ENCODE measurements around the gene TTC9B. TPM values are rescaled to one million over a fixed set of nuclear protein-coding genes. Genes with fewer than 3 reads are reported as not detected.

The TTC9B gene
- total RNA-seq, result not detected in 2 replicates

GRCh38 chr19:40217934-40218890 is at the start of gene TTC9B:
TTC9B (minus strand) TSS chr19:40218384; CDS start chr19:40218381, 3 bp downstream.
- intact Hi-C loops (cut with micrococcal nuclease), result no loop called here
- H3K27me3 Mint-ChIP-seq, result peaks cover 35% of the 10 kb centered on the region

GRCh38 chr19:40267601-40267997 is 49.4 kb upstream of the TTC9B start:
- H3K4me1 Mint-ChIP-seq, result peaks cover 17% of the 10 kb centered on the region
- intact Hi-C loops (cut with micrococcal nuclease), result no loop called here
- no peak for DNase-seq
- H3K27me3 Mint-ChIP-seq, result no peaks in the 10 kb centered on the region
- no peaks in the 10 kb centered on the region for H3K9me3 Mint-ChIP-seq
- H3K36me3 Mint-ChIP-seq (ENCODE audit: low read depth), result peaks cover 25% of the 10 kb centered on the region
- H3K4me3 Mint-ChIP-seq, result no peak overlapping the region
- no peak overlapping the region for H3K27ac Mint-ChIP-seq

More at GRCh38 chr19:40217934-40218890, at the start of gene TTC9B:
- peak within 1 kb of the TSS; percentile 26 for H3K4me3 Mint-ChIP-seq
- peaks cover 8% of the 10 kb centered on the region for H3K4me1 Mint-ChIP-seq
- peaks cover 4% of the 10 kb centered on the region for H3K9me3 Mint-ChIP-seq
- H3K27ac Mint-ChIP-seq, result no peak within 1 kb of the TSS
- DNase-seq, result peak; percentile 89
- no peaks in the 10 kb centered on the region for H3K36me3 Mint-ChIP-seq (ENCODE audit: low read depth)

- intact Hi-C loops (cut with micrococcal nuclease), result no loop called here
- Mint-ChIP-seq H3K36me3 (ENCODE audit: low read depth) (peaks cover 28% of the 10 kb centered on the region), H3K4me1 (peaks cover 17% of the 10 kb centered on the region), H3K4me3 (no peak overlapping the region), H3K27me3 (no peaks in the 10 kb centered on the region), H3K27ac (no peak overlapping the region), H3K9me3 (no peaks in the 10 kb centered on the region)
- DNase-seq, result no peak
These were observed 48.9 kb upstream of the TTC9B start for GRCh38 chr19:40266912-40267600.

- Mint-ChIP-seq H3K4me3 (no peak overlapping the region), H3K36me3 (ENCODE audit: low read depth) (peaks cover 32% of the 10 kb centered on the region), H3K27me3 (no peaks in the 10 kb centered on the region), H3K4me1 (peaks cover 15% of the 10 kb centered on the region), H3K9me3 (no peaks in the 10 kb centered on the region), H3K27ac (no peak overlapping the region)
- no peak for DNase-seq
- intact Hi-C loops (cut with micrococcal nuclease), result no loop called here
These were observed 47.9 kb upstream of the TTC9B start for GRCh38 chr19:40266119-40266518.

GRCh38 chr19:40265763-40266099 is 47.5 kb upstream of the TTC9B start:
- no peak for DNase-seq
- peaks cover 15% of the 10 kb centered on the region for H3K4me1 Mint-ChIP-seq
- no peaks in the 10 kb centered on the region for H3K9me3 Mint-ChIP-seq
- H3K36me3 Mint-ChIP-seq (ENCODE audit: low read depth), result peaks cover 32% of the 10 kb centered on the region
- intact Hi-C loops (cut with micrococcal nuclease), result no loop called here
- H3K27ac Mint-ChIP-seq, result no peak overlapping the region
- H3K4me3 Mint-ChIP-seq, result no peak overlapping the region
- H3K27me3 Mint-ChIP-seq, result no peaks in the 10 kb centered on the region

GRCh38 chr19:40265055-40265762 is 47.0 kb upstream of the TTC9B start:
- no peak for DNase-seq
- Mint-ChIP-seq H3K4me1 (peaks cover 15% of the 10 kb centered on the region), H3K27ac (no peak overlapping the region), H3K27me3 (no peaks in the 10 kb centered on the region), H3K4me3 (no peak overlapping the region), H3K9me3 (no peaks in the 10 kb centered on the region), H3K36me3 (ENCODE audit: low read depth) (peaks cover 34% of the 10 kb centered on the region)
- intact Hi-C loops (cut with micrococcal nuclease), result no loop called here

GRCh38 chr19:40264314-40265054 is 46.3 kb upstream of the TTC9B start:
- intact Hi-C loops (cut with micrococcal nuclease), result no loop called here
- H3K9me3 Mint-ChIP-seq, result no peaks in the 10 kb centered on the region

GRCh38 chr19:40263440-40264313 is 45.5 kb upstream of the TTC9B start:
- no peaks in the 10 kb centered on the region for H3K9me3 Mint-ChIP-seq
- intact Hi-C loops (cut with micrococcal nuclease), result no loop called here
- H3K36me3 Mint-ChIP-seq (ENCODE audit: low read depth), result peaks cover 34% of the 10 kb centered on the region
- no peak overlapping the region for H3K4me3 Mint-ChIP-seq
- peaks cover 7% of the 10 kb centered on the region for H3K4me1 Mint-ChIP-seq
- H3K27me3 Mint-ChIP-seq, result no peaks in the 10 kb centered on the region
- no peak overlapping the region for H3K27ac Mint-ChIP-seq
- DNase-seq, result no peak

More at GRCh38 chr19:40264314-40265054, 46.3 kb upstream of the TTC9B start:
- Mint-ChIP-seq H3K36me3 (ENCODE audit: low read depth) (peaks cover 36% of the 10 kb centered on the region), H3K4me3 (no peak overlapping the region), H3K4me1 (peaks cover 12% of the 10 kb centered on the region), H3K27ac (no peak overlapping the region), H3K27me3 (no peaks in the 10 kb centered on the region)
- no peak for DNase-seq

GRCh38 chr19:40262422-40262821 is 44.2 kb upstream of the TTC9B start:
- intact Hi-C loops (cut with micrococcal nuclease), result no loop called here
- Mint-ChIP-seq H3K27me3 (no peaks in the 10 kb centered on the region), H3K36me3 (ENCODE audit: low read depth) (peaks cover 34% of the 10 kb centered on the region), H3K9me3 (no peaks in the 10 kb centered on the region), H3K4me1 (peaks cover 5% of the 10 kb centered on the region), H3K27ac (no peak overlapping the region), H3K4me3 (no peak overlapping the region)
- DNase-seq, result no peak

GRCh38 chr19:40261631-40262030 is 43.4 kb upstream of the TTC9B start:
- intact Hi-C loops (cut with micrococcal nuclease), result no loop called here
- Mint-ChIP-seq H3K27me3 (no peaks in the 10 kb centered on the region), H3K4me1 (peaks cover 5% of the 10 kb centered on the region), H3K4me3 (no peak overlapping the region), H3K36me3 (ENCODE audit: low read depth) (peaks cover 37% of the 10 kb centered on the region), H3K9me3 (no peaks in the 10 kb centered on the region), H3K27ac (no peak overlapping the region)
- DNase-seq, result no peak

- Mint-ChIP-seq H3K9me3 (no peaks in the 10 kb centered on the region), H3K27ac (no peak overlapping the region), H3K4me3 (no peak overlapping the region), H3K36me3 (ENCODE audit: low read depth) (peaks cover 34% of the 10 kb centered on the region), H3K27me3 (no peaks in the 10 kb centered on the region), H3K4me1 (peaks cover 7% of the 10 kb centered on the region)
- no peak for DNase-seq
- intact Hi-C loops (cut with micrococcal nuclease), result no loop called here
These were observed 38.9 kb upstream of the TTC9B start for GRCh38 chr19:40257096-40257517.

GRCh38 chr19:40256512-40256911 is 38.3 kb upstream of the TTC9B start:
- no peak for DNase-seq
- Mint-ChIP-seq H3K4me1 (peaks cover 9% of the 10 kb centered on the region), H3K9me3 (no peaks in the 10 kb centered on the region), H3K36me3 (ENCODE audit: low read depth) (peaks cover 32% of the 10 kb centered on the region), H3K27ac (no peak overlapping the region), H3K4me3 (no peak overlapping the region), H3K27me3 (no peaks in the 10 kb centered on the region)
- intact Hi-C loops (cut with micrococcal nuclease), result no loop called here
